H4 (cell line): ENCODE results near the gene DOC2B. TPM values are rescaled to one million over a fixed set of nuclear protein-coding genes. Genes with fewer than 3 reads are reported as not detected.
"Not testable (repeated sequence)": the region's sequence is repeated elsewhere in the genome, so short reads cannot be mapped to it uniquely, and the experiment has no call there.

Experiments
- DNase-seq: peaks from one replicate; pipeline ENCODE4 v3.0.0-alpha.2; 2015; ENCODE audit warnings: low spot score
- total RNA-seq: library from RNA; depleted of rRNA; stranded (reverse); fragments of >200 nt; shearing (Covaris generic); gene quantifications from 2 replicates; pipeline ENCODE4 v1.2.3, GENCODE V29; 2014

DOC2B gene
- total RNA-seq, 1 experiment from 2014 or later = not detected

DNA sequence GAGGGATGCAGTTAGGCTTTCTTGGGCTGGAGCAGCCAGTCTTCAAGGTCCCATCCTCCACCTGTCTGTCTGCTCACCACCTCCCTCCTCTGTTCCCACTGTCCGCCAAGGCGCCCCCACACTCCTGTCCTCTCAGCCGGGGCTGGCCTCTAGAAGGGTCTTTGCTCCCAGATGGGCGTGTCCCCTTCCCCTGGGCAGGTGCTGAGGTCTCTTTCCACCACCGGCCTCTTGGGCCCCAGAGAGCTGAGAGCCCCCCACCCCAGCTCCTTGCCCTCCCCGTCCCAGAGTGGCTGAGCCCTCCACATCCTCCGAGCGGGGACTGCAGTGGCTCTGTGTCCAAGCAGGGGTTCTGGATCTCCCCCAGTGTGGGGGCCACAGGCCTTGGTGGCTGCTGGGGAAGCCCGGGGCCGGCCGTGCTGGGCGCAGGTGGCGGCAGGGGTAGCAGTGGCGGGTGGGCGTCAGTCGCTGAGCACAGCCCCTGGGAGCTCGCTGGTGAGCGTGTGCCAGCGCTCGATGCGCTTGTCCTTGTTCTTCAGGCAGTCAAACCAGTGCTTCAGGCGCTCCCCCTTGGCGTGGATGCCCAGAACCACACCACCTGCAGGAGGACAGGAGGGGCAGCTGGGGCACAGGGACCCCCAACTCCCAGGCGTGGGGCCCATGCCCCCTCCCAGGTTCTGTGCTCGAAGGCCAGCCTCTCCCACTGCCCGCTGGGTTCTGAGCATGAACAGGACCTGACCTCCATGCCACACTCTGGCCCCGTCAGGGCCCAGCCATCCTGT is 34.3 kb downstream of the DOC2B start:
- DNase-seq = no peak

DNA sequence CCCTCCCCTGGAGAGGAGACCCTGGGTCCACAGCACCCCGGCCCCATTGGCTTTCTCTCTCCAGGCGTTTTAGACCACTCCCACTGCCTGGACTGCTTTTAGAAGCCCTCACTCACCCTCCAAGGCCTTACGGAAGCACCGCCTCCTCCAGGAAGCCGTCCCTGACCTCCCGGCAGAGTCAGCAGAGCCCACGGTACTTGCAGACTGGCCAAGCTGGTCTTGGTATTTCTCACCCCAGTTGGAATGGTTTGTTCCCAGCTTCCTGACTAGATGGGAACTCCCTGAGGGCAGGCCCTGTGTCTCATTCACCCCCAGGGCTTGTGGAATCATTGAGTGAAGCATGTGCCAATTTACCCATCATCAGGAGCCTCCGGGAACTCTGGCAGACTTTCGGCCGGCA is 34.9 kb downstream of the DOC2B start:
- no peak for DNase-seq

DNA sequence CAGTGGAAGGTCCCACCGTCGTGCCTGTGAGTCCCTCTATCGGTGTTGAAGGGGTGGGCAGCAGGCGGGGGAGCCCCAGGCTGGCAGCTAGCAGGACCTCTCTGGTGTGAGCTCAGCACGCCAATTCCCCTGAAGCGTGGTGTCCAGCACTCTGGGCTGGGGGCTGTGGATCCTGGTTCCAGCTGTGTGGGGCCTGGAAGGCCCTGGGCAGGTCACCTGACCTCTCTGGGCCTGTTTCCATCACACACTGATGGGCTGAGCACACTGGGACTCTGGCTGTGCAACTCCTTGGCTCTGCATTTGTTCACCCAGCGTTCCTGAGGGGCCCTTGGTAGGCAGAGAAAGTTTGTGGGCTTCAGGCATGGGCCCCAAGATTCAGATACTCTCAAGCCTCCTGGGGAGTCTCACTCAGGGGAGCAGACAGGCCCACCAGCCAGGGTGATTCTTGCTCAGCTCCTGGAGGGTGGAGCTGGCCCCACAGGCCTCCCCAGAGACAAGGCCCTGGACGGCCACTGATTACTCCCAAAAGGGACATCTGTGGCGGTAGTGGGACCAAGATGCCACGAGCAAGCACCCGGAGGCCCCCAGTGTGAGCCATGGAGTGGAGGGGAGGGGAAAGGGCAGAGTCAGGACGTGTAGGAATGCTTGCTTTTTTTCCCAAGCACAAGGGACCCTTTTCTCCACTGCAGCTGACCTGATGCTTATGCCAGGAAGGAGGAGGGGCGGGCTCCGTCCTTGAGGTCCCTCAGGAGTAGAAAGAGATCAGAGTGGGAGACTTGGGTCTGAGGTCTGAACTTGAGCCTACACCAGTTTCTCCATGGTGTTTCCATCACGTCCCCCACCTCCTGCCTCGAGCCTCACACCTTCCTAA is 35.5 kb downstream of the DOC2B start:
- no peak for DNase-seq

DNA sequence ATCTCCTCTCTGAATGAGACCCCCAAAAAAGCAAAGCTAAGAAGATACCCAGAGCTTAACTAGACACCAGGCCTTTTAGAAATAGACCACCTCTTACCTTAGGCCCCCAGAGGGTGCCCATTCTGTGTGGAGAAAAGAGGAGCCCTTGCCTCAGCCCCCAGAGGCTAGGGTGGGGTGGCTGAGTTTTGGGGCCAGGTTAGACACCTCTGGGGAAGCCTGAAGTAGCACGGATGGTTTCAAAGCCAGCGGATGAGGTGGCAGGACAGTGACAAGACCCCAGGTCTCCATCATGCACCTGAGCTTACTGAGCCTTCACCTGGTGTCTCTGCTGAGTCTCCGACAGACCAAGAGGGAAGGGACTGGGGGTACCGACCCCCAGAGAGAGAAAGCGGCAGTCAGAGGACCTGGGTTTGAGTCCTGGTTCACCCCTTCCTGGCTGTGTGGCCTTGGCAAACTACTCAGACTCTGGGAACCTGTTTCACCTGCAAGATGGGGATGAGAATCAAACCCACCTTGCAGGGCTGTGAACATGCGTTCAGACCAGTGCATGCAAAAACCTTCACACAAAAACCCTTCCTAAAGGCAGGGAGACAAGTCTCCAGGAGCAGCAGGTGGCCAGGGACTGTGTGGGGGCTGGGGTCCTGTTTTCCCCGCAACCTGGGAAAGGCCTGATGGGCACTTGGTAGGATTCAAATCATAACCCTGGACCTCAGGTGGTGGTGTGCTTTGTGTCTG is 36.3 kb downstream of the DOC2B start:
- DNase-seq = no peak

DNA sequence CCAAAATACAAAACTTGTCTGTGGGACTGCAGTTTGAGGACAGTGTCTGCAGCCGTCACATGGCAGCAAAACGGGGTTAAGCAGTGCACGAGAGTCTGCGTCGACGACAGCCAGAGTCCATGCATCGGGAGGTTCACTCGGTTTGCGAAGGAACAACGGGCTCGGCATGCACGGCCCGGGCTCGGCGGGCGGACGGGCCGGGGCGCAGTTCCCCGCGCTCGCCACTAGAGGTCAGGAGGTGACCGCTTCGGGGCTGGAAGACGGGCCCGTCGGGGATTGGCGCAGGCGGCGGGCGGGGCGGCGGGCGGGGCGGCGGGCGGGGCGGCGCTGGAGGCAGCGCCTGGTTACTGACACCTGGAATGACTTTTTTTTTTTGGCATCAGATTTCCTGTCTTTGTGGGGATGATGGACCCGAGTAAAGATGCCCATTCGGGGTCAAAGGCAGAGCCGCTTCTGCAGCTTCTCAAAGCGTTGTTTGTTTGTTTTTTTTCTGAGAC is 37.6 kb downstream of the DOC2B start:
- DNase-seq = peak; percentile 52

DNA sequence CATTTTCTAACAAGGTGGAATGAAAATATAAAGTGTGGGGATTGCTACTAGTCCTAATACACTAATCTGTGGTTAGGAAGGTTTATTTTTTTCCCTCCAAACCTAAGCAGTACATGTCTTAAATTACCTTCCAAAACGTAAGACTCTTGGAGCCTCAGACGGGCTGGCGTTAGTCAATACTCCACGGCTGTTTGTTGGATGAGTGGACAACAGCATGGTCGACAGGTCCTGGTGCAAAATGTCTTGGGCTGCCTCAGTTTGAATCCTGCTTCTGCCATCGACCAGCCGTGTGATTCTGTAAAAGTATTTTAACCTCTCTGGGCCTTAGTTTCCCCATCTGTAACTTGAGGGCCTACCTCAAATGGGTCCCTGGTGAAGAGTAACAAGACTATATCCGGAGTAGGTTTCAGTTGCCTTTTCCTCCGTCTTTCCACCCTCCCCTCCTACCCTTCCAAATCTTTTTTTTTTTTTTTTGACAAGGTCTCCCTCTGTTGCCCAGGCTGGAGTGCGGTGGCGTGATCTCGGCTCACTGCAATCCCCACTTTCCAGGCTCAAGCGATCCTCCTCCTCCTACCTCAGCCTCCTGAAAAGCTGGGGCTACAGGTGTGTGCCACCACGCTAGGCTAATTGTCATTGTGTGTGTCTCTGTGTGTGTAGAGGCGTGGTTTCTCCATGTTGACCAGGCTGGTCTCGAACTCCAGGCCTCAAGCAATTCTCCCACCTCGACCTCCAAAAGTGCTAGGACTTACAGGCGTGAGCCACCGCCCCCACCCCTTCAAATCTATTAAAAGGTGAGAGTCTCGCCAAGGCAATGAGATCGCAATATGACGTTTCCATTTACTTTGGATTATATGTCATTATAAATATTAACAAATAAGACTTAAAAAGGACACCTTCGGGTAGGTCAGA is 38.3 kb downstream of the DOC2B start:
- DNase-seq = no peak

DNA sequence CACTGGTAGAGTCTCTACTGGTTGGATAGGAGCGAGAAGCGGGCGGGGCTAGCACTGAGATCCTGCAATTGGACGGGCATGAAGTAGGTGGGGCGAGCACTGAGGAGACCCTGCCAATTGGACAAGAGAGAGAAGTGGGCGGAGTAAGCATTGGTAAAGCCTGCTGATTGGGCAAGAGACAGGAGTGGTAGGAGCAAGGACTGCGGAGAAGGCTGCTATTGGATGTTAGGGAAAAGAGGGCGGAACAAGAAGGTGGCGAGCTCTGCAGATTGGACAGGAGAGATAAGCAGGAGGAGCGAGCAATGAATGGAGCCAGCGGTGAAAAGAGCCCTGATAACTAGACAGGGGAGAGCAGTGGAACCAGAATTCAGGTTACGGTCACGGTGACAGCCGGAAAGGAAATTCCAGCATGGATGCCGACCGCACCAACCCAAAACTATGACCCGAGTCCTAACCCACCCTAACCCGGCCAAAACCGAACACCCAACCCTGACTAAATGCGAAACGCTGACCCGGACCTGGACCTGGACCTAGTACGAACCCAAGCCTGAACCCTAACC is 39.3 kb downstream of the DOC2B start:
- DNase-seq = peak; percentile 46

DNA sequence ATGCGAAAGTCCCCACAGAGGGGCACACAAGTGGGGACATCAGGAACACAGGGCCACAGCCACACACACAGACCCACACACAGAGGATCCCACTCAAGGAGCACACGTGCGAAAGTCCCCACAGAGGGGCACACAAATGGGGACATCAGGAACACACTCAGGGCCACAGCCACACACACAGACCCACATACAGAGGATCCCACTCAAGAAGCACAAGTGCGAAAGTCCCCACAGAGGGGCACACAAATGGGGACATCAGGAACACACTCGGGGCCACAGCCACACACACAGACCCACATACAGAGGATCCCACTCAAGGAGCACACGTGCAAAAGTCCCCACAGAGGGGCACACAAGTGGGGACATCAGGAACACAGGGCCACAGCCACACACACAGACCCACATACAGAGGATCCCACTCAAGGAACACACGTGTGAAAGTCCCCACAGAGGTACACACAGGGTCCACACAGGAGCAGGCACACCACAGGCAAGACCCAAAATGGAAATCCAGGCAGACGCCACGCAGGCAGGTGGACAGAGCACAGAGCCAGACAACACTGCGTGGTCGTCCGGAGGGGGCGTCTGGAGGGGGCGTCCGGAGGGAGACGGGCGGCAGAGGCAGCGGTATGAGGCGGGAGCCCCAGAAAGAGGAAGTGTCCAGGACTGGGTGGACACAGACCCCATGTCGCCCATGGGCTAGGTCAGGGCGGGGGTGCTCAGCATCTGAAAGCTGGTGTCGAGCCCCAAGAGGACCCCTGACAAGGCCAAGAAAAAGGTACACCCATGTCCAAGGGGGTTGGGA is 41.8 kb downstream of the DOC2B start:
- not testable (repeated sequence) for DNase-seq

DNA sequence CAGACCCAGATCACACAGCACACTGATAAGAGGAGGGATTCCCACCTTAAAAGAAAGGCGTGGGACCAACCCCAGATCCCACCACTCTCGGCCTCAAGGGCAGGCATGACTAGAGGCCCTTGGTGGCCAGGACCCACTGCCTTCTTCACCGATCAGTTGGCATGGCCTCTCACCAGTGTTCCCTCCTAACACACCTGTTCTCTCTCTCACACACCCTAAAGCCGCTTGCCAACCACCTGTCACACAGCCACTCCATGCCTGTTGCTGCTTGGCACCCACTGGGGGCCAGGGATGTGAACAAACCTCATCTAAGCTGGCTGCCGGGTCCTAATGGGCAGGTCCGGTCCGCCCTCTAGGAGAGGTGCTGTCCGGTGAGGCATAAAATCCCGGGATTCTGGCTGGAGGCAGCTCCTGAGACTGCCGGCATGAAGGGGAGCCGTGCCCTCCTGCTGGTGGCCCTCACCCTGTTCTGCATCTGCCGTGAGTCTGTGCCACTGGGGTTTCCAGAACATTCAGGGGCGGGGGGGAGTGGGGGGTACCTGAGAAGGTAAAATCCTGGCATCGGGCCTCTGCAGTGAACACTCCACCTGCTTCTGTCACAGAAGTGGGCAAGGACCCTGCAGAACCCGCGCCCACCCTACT is 44.2 kb downstream of the DOC2B start, which contains the start of gene SCGB1C2:
Gene SCGB1C2 (plus strand): TSS at position 404 of the 642 bp plus-strand sequence. CDS start 22 bp downstream, at position 426.
- not testable (repeated sequence) for DNase-seq

DNA sequence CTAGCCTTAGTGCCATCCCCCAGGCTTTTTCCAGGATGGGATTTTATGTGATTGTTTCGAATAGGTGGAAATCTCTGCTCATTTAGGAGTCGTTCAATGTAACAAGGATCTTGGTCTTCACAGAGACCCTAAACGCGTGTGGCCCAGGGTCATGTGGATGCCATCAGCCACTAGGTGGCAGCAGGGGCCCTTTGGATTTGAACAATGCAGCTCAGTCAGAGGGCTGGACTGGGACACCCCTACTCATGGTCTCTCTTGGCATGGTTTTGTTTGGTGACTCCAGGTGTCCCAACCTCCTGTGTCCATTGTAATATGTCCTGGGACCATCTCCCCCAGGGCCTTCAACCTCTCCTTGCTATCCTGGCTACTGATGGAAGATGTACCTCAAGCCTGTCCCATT is 44.9 kb downstream of the DOC2B start:
- DNase-seq = not testable (repeated sequence)

DNA sequence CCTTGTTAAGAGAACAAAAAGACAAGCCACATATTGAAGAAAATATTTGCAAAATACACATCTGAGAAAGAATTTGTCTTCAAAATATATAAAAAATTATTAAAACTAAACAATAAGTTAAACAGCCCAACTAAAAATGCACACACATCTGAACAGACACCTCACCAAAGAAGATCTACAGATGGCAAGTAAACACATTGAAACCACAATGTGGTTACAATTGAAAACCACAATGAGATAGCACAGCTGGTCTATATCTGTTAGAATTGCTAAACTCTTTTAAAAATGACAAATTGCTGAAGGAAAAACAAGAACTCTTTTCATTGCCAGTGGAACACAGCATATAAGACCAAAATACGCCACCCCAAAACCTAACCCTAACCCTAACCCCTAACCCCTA is 45.6 kb downstream of the DOC2B start:
- not testable (repeated sequence) for DNase-seq

DNA sequence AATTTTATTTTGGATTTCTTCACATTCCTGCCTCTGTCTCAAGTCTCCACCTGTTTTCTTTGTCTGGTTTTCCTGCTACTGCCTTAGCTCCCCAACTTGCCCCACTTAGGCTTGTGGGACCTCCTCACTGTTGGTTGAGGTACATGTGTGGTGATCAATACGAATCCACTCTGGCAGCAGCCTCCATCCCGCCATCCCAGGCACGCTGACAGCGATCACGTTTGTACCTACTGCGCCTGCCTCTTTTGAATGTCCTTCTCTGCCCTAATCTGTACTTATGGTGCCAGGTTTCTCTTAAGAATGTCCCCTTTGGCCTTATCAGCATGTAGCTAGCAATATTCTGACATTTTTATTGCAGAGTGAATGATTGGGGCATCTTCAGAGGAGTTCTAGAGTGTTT is 46.4 kb downstream of the DOC2B start:
- DNase-seq = not testable (repeated sequence)

DNA sequence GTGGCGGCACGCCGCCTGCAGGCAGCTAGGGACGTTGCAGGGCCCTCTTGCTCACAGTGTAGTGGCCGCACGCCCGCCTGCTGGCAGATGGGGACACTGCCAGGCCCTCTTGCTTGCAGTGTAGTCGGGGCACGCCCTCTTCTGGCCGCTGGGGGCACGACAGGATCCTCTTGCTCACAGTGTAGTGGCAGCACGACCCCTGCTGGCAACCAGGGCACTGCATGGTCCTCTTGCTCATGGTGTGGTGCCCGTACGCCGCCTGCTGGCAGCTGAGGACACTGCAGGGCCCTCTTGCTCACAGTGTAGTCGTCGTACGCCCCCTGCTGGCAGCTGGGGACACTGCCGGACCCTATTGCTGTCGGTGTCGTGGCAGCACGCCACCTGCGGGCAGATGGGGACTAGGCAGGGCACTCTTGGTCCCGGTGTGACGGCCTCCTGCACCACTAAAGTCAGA is 47.1 kb downstream of the DOC2B start:
- not testable (repeated sequence) for DNase-seq

DNA sequence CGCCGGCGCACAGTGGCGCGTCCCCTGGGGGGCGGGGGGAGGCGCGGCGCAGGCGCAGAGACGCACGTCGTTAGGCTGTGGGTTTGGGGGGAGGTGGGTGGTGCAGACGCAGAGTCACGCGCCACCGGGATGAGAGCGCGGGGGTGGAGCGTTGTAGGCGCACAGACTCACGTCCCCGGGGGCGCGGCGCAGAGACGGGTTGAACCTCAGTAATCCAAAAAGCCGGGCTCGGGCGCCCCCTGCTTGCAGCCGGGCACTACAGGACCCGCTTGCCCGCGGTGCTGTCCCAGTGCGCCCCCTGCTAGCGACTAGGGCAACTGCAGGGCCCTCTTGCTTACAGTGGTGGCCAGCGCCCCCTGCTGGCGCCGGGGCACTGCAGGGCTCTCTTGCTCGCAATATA is 47.5 kb downstream of the DOC2B start:
- DNase-seq = not testable (repeated sequence)

DNA sequence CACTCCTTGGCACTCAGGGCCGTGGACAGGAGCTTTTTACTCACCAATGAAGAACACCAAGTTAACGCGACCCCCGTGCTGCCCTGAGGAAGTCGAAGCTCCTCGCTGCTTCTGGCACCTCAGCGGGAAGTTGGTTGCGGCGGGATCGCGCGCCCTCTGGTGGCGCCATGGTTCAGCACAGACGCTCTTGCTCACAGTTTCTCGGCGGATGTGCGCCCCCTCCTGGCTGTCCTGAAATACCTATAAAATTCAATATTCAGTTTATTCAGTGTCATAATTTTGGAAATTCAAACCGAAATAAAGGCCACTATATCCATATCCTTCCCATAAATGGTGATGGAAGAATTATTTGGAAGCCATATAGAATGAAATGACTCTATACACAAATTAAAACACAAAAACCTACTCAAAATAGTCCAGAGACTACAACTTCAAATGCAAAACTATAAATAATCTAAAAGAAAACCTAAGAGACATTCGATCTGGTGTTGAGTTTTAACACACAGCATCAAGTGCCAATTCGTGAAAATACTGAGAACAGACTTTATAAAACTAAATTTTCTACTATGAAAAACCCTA is 63.0 kb downstream of the DOC2B start:
- DNase-seq = not testable (repeated sequence)

DNA sequence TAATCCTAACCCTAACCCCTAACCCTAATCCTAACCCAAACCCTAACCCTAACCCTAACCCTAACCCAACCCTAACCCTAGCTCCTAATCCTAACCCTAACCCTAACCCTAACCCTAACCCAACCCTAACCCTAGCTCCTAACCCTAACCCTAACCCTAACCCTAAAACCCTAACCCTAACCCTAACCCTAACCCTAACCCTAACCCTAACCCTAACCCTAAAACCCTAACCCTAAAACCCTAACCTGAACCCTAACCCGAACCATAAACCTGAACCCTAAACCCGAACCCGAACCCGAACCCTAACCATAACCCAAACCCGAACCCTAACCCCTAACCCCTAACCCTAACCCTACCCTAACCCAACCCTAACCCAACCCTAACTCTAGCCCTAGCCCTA is 68.3 kb downstream of the DOC2B start:
- not testable (repeated sequence) for DNase-seq
